Osteoblast (primary cell): ENCODE data around the gene TMEM176A. TPM values are rescaled to one million over a fixed set of nuclear protein-coding genes. Genes with fewer than 3 reads are reported as not detected.

ENCODE experiments used
- DNase-seq: peaks from one replicate; pipeline ENCODE4 v3.0.0; 2011; ENCODE audit warnings: low spot score, mixed read lengths; ENCODE audit not compliant: insufficient read length; ENCODE audit errors: missing footprints
- H2AFZ ChIP-seq: 2 replicates; pipeline ENCODE4 v1.6.0; 2011; ENCODE audit warnings: mild to moderate bottlenecking, low read length
- H3K27ac ChIP-seq: 2 replicates; pipeline ENCODE4 v1.5.1; 2011; ENCODE audit warnings: mild to moderate bottlenecking, low read depth, low read length, moderate library complexity
- H3K27me3 ChIP-seq: 2 replicates; pipeline ENCODE4 v1.6.0; 2012; ENCODE audit warnings: mild to moderate bottlenecking, control low read depth, inconsistent platforms, low read length, moderate library complexity; ENCODE audit not compliant: insufficient read depth
- H3K36me3 ChIP-seq: 2 replicates; pipeline ENCODE4 v1.5.1; 2011; ENCODE audit warnings: mild to moderate bottlenecking, low read length, control low read depth, moderate library complexity; ENCODE audit not compliant: insufficient read depth
- H3K4me1 ChIP-seq: 2 replicates; pipeline ENCODE4 v1.5.1; 2011; ENCODE audit warnings: mild to moderate bottlenecking, low read length, control low read depth, moderate library complexity; ENCODE audit not compliant: insufficient read depth
- H3K4me2 ChIP-seq: 2 replicates; pipeline ENCODE4 v1.6.0; 2011; ENCODE audit warnings: mild to moderate bottlenecking, low read length; ENCODE audit not compliant: insufficient read depth
- H3K4me3 ChIP-seq: fragments of 200-600 bp; sonication (generic); 3 replicates; pipeline ENCODE4 v1.5.1; 2012; ENCODE audit warnings: mild to moderate bottlenecking, low read length, inconsistent platforms; ENCODE audit not compliant: insufficient read depth
- H3K79me2 ChIP-seq: 2 replicates; pipeline ENCODE4 v1.6.0; 2012; ENCODE audit warnings: mild to moderate bottlenecking, low read length, control low read depth, inconsistent platforms; ENCODE audit not compliant: insufficient read depth
- H3K9me3 ChIP-seq: 2 replicates; pipeline ENCODE4 v1.5.1; 2011; ENCODE audit warnings: low read depth, low read length, control low read depth
- H4K20me1 ChIP-seq: 2 replicates; pipeline ENCODE4 v1.6.0; 2012; ENCODE audit warnings: mild to moderate bottlenecking, low read length, control low read depth; ENCODE audit not compliant: insufficient read depth
- CTCF ChIP-seq: IDR thresholded peaks from 2 replicates; pipeline ENCODE4 v1.5.1; 2011; ENCODE audit warnings: mild to moderate bottlenecking, low read depth, low read length, moderate library complexity; ENCODE audit errors: extremely low read depth
- total RNA-seq: library from RNA; depleted of rRNA; stranded (reverse); fragments of >200 nt; gene quantifications from 2 replicates; pipeline ENCODE4 v1.2.3, GENCODE V29; 2012

The TMEM176A gene
- total RNA-seq, 1 donor: not detected

GRCh38 chr7:150850273-150850672 lies 49.7 kb downstream of the TMEM176A start:
- H3K79me2 ChIP-seq: no peaks in the 10 kb centered on the region
- H4K20me1 ChIP-seq: no peaks in the 10 kb centered on the region
- H3K4me3 ChIP-seq: no peak overlapping the region
- no peaks in the 10 kb centered on the region for H3K36me3 ChIP-seq
- no peaks in the 10 kb centered on the region for H3K27me3 ChIP-seq
- no peak for TF ChIP-seq CTCF
- no peaks in the 10 kb centered on the region for H3K4me1 ChIP-seq
- no peaks in the 10 kb centered on the region for H3K9me3 ChIP-seq
- no peak overlapping the region for H2AFZ ChIP-seq
- H3K27ac ChIP-seq: no peak overlapping the region
- DNase-seq: no peak
- H3K4me2 ChIP-seq: no peak overlapping the region

- Histone ChIP-seq H3K79me2 (no peaks in the 10 kb centered on the region), H4K20me1 (no peaks in the 10 kb centered on the region), H2AFZ (no peak overlapping the region), H3K36me3 (no peaks in the 10 kb centered on the region), H3K4me3 (no peak overlapping the region), H3K4me2 (no peak overlapping the region), H3K27me3 (no peaks in the 10 kb centered on the region), H3K4me1 (no peaks in the 10 kb centered on the region), H3K9me3 (no peaks in the 10 kb centered on the region), H3K27ac (no peak overlapping the region)
- DNase-seq: no peak
- TF ChIP-seq CTCF: no peak
Measured at GRCh38 chr7:150851492-150852370, 51.2 kb downstream of the TMEM176A start.

GRCh38 chr7:150852371-150852905 lies 51.9 kb downstream of the TMEM176A start, which contains the start of gene AOC1:
AOC1 (plus strand) TSS chr7:150852517; CDS start chr7:150856471, 3,954 bp downstream.
- Histone ChIP-seq H3K27me3 (no peaks in the 10 kb centered on the region), H4K20me1 (no peaks in the 10 kb centered on the region), H3K36me3 (no peaks in the 10 kb centered on the region), H3K4me3 (no peak within 1 kb of the TSS), H3K4me2 (no peak within 1 kb of the TSS), H3K27ac (no peak within 1 kb of the TSS), H3K79me2 (no peaks in the 10 kb centered on the region), H3K9me3 (no peaks in the 10 kb centered on the region), H3K4me1 (no peaks in the 10 kb centered on the region), H2AFZ (no peak within 1 kb of the TSS)
- no peak for TF ChIP-seq CTCF
- DNase-seq: no peak
